ENCODE results near the gene ZNF362.

The ZNF362 gene

DNA sequence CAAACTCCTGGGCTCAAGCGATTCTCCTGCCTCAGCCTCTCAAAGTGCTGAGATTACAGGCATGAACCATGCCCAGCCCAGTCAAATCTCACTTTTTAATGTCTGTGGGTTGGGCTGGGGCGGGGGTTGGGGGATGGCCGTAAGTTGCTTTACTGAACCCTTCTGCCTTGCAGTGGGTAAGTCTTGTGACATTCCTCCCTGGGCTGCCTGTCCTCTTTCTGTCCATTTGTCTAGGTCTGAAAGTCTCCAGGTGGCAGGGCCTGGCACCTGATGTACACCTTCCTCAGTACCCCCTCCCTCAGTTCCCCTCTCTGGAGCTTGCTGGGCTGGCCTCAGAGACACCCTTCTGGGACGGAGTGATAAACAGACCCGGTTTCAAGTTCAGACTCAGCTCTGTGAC is 13.3 kb downstream of the ZNF362 start:
- DNase-seq = no peak

DNA sequence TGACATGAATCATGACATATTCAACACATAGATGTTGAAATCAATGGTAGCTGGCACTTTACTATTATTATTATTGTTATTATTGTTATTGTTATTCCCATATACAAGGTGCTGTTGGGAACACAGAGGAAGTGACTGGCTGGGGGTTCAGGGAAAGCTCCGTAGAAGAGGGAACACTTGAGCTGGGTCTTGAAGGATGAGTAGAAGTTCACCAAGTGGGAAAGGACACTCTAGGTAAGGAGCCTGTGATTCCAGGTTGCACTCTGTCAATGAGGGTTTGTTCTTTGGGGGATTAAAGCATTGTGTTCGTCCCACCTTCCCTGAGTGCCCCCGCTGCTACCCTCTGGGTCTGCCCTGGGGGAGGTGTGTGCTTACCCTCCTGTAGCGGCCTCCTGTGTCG is 14.1 kb downstream of the ZNF362 start:
- DNase-seq = no peak

DNA sequence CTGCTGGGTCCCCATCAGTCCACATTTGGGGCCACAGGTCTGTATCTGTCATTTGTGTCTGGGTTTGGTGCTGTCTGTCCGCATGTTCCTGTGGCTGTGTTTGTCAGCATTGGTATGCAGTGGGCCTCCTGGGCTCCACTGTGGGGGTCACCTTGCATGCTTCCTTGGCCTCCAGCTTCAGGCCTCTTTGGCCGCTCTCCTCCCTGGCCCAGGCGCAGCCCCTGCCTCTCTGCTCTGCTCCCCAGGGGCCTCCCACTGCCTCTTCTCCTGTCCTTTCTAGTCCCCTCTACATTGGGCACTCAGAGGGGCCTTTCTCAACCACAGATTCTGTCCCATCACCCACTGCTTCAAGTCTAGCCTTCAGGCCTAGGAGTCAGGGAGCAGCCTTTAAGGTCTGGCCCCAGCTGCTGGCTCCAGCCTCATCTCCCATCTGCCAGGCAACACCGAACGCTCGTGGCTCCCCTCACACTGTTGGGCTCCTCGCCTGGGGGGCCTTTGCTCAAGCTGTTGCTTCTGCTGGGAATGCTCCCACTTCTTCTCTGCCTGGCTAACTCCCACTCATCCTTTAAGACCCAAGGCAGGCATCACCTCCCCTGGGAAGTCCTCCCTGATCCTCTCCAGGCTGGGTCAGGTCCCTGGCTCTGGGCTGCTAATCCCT is 14.6 kb downstream of the ZNF362 start:
- no peak for DNase-seq

DNA sequence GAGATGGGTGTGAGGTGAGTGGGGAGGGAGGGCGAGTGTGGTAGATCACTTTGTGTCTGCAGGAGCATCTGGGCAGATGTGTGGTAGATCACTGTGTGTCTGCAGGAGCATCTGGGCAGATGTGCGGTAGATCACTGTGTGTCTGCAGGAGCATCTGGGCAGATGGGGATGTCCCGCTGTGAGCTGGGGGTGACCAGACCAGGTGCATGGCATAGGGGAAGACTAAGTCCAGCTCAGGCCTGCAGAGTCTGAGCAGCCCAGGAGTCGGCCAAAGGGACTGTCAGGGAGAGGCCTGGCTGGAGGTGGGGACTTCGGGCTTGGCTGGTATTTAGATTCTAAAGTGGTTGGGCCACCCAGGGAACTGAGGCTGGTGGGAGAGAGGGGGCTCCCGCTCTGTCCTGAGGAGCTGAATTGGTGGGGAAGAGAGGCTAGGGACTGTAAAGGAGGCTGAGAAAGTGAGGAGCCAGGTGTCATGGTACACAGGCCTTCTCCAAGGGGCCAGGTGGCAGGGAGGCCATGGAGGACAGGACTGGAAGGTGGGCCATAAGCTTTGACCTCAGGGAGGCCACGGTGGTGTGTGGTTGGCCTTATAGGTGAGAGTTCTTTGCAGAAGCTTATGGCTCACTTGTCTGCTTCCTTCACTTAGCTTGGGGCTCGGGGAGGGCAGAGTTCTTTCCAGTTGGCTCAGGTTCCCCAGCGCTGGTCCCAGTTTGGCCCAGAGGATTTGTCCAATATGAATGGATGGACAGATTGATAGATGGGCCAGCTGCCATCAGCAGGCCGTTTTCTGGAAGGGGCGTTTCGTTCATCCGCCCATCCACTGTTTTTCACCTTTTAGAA is 15.6 kb downstream of the ZNF362 start:
- DNase-seq = no peak

DNA sequence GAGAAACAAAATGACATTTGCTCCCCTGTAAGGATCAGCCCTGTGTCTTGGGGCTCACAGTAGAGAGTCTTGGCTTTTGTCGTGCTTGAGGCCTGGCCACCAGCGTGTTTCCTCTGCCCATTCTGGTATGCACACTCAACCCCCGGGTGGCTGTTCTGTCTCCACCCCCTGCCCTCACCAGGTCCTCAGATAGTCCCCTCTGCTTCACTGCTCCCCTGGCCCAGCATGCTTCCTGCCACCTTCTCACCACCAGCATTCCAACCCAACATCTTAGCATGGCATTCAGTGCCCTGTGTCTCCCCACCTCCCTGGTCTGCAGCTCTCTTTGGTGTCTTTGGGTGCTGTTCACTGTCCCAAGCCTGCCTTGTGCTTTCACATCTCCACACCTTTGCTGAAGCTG is 16.2 kb downstream of the ZNF362 start:
- DNase-seq = no peak

DNA sequence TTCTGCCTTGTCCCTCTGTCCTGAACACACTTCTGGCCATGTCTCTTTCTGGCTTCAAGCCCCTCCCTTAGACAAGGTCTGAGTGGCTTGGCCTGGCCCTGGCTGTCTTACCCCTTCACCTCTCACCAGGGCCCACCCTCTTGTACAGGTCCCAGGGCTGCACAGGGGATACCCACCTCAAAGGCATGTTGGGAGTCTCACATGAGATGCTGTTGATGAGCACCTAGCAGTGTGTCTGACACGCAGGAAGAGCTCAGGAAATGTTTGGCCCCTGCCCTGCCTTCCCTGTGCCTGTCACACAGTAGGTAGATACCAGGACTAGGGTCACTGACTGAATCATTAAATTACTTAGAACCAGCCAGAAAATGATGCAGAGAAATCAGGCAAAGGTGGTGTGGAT is 16.6 kb downstream of the ZNF362 start:
- DNase-seq = no peak

DNA sequence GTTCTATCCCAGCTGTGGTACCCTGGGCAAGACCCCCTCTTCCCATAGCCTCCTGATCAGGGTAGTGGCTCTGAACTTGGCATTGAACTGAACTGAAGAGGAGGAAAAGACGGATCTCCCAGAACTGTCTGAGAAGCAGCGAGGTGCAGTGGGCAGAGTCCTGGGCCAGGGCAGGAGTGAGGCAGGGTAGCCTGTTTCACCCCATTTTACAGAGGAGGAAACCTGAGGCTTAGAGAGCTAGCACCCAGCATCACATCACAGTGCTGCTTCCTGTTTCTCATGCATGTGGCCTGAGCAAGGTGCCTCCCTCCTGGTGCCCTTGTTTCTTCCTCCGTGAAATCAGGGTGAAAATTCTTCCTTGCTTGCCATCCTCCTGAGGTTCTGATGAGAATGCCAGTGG is 17.1 kb downstream of the ZNF362 start:
- DNase-seq = no peak

DNA sequence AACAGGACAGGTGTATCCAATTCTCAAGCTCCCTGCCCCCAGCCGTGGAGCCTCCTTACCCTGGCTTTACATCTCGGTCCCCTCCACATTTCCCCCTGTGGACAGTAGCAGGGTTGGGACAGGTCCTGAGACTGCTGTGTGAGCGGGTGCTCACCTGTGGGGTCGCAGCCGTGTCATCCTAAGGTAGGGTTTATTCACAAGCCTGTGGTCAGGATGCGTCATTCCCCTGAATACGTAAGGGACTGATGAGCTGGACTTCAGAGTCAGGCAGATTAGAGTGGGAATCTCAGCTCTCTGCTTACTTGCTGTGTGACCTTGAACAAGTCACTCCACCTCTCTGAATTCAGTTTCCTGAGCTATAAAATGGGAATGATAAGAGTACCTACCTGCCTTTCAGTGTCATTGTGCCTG is 17.7 kb downstream of the ZNF362 start:
- DNase-seq = no peak

DNA sequence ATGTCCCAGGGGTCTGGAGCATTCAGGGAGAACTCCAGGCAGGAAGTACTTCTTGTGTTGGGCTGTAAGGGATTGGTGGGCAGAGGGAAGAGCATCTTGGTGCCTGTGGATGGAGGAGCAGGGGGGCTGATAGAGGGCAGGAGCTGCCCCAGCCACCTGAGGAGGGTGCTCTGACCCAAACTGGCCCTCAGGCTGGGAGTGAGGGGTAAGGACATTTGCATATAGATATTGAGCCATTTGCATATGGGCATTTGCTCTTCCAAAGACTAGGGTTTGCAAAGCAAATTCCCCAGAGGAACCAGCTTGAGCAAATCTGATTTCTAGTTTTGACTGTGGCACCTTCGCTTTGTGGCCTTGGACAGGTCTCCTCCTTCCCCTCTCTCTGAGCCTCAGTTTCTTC is 18.2 kb downstream of the ZNF362 start:
- no peak for DNase-seq

DNA sequence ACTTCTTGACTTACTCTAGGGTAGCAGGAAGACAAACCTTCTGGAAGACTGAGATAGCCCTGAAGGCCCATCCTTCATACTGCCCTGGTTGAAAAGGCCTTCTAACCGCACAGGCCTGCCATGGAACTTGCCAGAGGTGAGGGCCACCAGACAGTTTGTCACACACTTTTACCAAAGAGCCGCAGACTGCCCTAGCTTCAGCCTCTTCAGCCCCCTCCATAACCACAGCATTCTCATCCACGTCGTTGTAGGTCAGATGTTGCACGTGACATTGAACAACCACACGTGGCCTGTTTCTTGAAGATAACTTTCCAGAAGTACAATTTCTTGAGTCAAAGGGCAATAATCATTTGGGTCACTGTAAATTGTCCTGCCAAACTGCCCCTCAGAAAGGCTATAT is 18.9 kb downstream of the ZNF362 start:
- no peak for DNase-seq

DNA sequence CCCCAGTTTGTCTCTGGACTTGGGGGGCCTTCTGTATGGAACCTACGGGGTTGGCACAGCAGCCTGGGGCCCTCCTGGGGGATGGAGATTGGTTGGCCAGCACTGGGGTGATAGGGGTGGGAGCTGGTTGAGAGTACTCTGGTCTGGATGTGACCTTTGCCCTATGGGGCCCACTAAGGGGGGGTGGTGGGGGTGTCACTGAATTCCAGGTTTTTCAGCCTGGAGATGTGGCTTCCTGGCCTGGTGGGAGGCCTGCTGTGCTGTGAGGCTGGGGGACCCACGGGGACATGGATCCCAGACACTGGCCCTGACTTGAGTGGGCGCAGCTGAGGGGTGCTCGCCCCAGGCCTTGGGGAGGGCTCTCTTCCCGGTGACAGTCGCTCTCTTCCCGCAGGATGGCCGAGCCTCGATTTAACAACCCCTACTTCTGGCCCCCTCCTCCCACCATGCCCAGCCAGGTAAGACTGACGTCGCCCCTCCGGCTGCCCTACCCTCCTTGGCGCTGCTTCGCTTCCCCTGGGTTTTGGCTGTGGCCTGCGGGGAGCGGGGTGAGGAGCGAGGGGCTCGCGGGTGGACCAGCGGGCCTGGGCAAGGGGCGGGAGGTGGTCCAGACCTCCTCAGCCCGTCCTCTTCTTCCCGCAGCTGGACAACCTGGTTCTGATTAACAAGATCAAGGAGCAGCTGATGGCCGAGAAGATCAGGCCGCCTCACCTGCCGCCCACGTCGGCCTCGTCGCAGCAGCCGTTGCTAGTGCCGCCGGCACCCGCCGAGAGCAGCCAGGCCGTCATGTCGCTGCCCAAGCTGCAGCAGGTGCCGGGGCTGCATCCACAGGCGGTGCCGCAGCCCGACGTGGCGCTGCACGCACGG is 19.6 kb downstream of the ZNF362 start:
- DNase-seq = no peak

DNA sequence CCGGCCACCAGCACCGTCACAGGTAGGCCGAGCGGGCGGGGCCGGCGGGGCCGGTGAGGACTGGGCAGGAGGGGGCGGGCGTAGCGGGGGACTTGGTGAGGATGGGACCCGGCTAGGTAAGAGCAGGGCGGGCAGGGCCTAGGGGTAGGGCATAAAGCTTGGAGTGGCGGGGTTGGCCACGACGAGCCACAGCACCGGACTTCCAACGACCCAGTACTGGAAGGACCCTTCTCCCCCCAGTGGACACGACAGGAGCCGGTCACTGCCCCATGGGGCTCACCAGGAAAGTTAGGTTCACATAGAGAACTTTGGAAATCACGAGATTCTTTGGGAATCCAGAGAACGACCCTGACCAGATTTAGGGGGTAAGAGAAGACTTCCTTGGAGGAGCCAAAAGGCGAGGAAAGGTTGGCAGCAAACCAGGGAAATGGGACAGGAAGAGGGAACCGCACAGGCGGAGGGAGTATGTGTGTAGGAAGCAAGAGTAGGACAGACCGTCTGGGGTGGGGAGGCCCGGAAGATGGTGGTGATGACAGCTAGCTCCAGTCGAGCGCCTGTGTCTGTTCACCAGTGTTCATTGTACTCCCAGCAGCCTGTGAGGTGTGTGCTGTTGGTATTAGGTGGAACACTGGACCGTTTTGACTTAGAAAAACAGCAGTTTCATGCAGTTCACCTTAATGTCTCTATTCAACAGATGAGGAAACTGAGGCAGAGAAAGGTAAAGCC is 20.4 kb downstream of the ZNF362 start:
- no peak for DNase-seq

DNA sequence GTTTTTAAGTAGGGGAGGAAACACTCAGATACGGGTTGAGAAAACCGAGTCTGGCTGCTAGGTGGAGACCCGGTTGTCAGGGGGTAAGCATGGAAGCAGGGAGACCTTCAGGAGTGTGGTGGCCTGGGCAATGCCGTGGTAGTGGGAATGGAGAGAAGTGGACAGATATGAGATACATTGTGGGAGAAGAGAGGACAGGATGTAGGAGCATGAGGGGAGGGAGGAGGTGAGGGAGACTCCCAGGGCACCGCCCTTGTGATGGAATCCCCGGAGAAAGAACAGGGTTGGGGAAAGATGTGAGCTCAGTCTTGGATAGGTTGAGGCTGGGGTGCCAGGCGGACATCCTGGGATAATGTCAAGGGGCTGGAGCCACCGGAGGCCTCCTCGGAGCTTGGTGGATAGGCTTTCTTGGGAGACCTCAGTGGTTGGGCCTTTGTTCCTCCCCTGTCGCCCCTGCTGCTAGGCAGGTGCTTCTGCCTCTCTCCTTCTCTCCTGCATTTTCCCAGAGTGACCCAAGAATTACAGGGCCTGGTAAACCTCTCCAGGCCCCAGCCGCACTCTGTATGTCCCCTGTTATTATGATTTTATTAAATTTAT is 21.3 kb downstream of the ZNF362 start:
- no peak for DNase-seq

DNA sequence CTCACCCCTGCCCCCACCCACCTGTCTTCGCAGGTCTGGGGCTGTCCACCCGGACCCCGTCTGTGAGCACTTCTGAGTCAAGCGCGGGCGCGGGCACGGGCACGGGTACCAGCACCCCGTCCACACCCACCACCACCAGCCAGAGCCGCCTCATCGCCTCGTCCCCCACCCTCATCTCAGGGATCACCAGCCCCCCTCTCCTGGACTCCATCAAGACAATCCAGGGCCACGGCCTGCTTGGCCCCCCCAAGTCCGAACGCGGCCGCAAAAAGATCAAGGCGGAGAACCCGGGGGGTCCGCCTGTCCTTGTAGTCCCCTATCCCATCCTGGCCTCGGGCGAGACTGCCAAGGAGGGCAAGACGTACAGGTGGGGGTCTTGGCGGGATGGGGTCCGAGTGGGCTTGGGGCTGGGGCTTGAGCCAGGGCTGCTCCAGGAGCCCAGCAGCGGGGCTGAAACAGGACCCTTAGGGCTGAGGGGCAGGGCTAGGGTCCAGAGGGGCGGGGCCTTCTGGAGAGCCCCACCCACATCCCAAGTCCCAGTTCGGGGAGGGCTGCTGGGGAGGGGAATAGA is 23.9 kb downstream of the ZNF362 start:
- DNase-seq = no peak

DNA sequence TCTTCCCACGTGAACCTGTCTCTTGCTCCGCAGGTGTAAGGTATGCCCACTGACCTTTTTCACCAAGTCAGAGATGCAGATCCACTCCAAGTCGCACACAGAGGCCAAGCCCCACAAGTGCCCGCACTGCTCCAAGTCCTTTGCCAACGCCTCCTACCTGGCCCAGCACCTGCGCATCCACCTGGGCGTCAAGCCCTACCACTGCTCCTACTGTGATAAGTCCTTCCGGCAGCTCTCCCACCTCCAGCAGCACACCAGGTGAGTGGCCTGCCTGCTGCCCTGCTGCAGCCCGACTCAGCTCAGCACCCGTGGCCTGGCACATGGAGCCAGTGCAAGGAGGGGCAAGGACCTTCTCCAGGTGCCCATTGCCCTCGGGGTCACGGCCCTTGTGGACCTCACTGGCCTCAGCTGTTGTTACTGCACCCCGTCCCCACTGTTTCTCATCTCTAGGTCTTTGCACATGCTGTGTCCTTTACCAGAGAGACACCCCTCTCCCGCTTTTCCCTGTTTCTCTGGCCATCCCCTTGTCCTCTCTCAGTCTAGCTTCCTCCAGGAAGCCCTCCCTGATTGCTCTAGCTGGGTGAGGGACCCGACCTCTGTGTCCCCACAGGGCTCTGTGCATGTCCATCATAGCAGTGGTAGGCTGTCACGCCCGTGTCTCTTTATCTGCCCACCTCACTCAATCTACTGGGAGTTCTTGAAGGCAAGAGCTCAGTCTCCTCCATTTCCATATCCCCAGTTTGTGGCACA is 25.4 kb downstream of the ZNF362 start:
- no peak for DNase-seq

DNA sequence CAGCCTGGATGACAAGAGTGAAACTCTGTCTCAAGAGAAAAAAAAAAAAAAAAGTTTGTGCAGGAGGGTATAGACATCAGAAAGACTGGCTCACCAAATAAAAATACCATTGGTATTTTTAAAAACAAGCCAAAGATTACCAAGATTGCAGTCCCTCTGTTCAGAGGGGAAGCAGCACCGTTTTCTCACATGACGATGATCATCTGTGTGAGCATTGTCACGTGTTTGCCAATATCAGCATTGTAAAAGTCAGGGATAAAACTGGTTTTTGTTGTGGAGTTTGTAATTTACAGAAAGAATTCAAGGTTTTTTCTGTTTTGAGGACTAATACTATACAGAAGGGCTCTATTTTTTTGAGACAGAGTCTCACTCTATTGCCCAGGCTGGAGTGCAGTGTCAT is 26.5 kb downstream of the ZNF362 start:
- no peak for DNase-seq

DNA sequence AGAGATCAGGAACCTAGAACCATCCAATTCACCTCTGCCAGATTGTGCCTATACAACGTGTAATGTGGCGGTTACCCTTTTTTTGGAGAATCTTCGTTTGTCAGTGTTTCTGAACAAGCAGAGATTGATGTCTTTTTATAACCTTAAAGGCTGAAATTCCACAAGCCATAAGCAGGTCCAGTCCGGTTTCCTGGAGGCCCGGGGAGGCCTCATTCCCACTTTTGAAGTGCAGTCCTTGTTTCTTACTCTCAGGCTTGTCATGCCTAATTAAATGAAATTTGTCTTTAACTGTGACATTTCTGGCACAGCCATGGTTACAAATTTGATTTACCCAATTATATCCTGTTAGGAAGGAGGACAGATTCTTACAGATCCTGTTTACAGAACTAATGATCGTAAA is 27.8 kb downstream of the ZNF362 start:
- no peak for DNase-seq

DNA sequence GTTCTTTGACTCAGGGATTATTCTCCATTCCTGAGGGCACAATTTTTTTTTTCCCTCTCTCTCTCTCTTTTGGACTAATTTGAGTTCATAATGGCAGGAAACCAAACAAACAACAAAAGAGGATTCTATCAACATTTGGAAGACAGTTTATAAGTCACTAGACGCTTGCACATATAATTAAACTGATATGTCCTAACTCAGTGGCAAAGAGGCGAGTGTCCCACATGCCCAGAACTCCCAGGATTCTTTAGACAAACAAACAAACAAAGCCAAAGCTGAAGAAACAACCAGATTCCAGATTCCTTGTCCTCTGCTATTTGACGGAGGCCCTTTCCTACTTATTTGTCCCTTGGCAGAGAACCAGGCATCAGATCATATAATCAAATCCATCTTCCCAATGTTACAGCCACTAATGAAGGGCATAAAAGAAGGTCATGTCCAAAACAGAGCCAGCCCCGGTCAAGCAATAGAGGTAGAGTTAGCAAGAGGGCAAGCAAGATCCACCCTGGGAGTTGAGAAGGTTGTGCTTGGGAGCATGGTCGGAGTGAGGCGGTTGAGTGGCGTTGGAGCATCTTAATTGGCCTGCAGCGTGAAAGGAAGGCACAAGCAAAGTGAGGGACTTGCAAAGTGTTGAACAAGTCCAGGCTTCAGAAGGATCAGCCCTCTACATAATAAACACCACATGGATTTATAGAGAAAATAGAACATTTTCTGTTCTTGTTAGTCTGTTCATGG is 30.3 kb downstream of the ZNF362 start:
- DNase-seq = no peak

DNA sequence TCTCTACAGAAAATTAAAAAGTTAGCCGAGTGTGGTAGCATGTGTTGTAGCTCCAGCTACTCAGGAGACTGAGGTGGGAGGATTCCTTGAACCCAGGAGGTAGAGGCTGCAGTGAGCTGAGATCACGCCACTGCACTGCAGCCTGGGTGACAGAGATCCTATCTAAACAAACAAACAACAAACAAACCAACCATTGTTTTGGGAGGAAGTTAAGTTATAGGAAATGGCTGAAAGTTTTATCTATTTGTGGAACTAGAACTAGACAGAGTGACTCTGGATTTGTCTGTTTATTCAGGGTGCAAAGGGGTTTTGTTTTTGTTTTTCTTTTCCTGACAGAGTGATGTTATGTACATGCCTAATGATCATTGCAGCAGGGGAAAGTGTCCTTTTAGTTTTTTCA is 31.0 kb downstream of the ZNF362 start:
- no peak for DNase-seq

DNA sequence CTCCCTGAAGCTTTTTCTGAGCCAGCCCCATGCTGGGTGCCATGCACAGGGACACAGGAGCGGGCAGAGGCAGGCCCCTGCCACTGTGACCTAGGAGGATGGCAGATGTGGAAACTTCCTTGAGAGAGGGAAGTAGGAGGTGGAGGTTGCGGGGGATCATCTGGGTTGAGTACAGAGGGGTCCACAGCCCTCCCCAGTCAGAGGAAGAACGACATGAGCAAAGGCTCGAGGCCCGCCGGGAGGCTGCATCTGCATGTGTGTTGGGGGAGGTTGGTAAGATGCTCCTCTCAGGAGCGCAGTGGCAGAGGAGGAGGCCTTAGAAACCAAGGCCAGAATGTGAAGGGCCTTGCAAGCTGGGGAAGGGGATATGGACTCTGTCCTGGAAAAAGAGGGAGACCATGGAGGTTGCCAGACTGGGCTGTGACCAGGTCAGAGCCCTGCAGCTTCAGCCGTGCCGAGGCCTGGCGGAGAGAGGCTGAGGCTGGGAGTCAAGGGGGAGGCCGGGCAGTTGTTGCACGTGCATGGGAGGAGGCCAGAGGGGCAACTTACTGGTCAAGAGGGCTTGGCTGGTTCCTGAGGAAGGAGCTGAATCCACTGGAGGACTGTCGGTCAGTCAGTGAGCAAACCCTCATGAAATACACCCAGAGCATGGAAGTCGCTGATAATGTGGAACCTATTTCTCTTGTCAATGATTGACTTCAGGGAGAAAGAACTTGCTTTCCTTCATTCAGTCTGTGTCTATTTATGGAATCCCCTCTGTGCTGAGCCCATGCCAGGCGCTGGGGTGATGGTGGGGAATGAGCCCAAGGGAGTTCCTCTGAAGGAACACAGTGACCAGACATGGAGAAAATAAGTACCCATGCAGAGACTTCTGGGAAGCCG is 32.9 kb downstream of the ZNF362 start:
- no peak for DNase-seq

Measured in NCI-H2081 treated with DMSO at 0.1 percent for 48 hours (cell line).